HTR-8/SVneo (cell line): ENCODE results near the gene GABARAP.
A peak's percentile ranks its signal among the peaks of the same experiment; 100 is the strongest.

Source experiments
- DNase-seq: peaks from one replicate; pipeline ENCODE4 v3.0.0; 2011; ENCODE audit warnings: low spot score, mixed read lengths; ENCODE audit not compliant: insufficient read length
- FAIRE-seq: peaks from 2 replicates; lab custom pipeline; 2011; peaks lifted over from hg19 to GRCh38; lab: Jason Lieb, UNC

GABARAP gene

DNA sequence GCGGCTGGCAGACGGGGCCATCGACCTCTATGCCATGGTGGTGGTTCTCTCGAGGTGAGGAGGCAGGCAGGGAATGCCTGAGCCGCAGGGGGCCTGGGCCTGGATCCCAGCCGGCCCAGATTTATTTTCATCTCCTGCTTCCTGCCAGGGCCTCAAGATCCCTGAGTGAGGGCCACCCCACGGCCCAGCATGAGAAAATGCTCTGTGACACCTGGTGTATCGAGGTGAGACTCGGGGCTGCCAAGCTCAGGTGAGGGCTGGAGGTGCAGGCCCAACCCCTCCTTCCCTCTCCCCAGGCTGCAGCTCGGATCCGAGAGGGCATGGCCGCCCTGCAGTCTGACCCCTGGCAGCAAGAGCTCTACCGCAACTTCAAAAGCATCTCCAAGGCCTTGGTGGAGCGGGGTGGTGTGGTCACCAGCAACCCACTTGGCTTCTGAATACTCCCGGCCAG, 17.6 kb downstream of the GABARAP start:
- FAIRE-seq, result no peak
- no peak for DNase-seq

DNA sequence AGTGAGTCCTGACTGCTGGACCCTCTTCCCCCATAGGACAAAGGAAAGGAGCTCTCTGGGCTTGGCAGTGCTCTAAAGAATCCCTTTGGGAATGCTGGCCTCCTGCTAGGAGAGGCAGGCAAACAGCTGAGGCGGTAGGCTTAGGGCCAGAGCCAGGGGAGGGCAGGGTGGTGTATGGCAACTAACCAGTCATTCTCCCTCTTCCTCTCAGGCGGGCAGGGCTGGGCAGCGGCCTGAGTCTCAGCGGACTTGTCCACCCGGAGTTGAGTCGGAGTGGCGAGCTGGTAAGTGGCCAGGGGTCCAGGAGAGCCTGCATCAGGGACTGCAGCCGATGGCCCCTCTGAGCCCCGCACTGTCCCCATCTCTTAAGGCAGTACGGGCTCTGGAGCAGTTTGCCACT, 18.1 kb downstream of the GABARAP start:
- FAIRE-seq, result no peak
- DNase-seq, result no peak

DNA sequence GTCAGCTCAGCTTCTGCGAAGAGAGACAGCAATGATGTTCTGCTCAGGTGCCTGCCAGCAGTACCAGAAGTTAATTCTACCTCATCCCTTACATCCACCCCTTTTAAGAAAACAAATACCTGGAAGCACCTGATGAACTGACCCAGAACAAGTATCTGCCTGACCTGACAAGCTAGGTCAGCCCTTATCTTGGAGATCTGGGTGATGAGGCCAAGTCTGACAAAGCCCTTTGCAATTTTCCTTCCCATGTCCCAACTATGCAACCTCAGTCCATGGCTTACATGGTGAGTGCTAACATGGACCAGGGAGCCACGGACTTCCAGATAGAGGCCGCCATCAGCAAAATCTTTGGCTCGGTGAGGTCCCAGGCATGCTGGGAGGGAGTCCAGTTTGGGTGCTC, 18.9 kb downstream of the GABARAP start:
- FAIRE-seq, result no peak

DNA sequence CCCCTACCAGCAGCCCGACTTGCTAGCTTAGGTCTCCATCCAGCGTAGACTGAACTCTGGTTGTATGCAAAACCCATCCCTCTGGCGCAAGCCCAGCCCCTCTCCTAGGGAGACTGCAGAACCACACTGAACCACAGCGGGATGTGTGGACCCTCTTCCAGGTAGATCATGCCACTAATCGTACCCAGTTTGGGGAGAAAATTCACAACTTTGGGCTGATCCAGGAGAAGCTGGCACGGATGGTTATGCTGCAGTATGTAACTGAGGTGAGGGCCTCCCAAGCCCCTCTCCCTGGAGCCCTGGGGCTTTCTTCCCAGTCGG, 19.3 kb downstream of the GABARAP start:
- no peak for FAIRE-seq
- DNase-seq, result no peak

More for the DNA sequence above, 18.9 kb downstream of the GABARAP start:
- DNase-seq, result no peak

DNA sequence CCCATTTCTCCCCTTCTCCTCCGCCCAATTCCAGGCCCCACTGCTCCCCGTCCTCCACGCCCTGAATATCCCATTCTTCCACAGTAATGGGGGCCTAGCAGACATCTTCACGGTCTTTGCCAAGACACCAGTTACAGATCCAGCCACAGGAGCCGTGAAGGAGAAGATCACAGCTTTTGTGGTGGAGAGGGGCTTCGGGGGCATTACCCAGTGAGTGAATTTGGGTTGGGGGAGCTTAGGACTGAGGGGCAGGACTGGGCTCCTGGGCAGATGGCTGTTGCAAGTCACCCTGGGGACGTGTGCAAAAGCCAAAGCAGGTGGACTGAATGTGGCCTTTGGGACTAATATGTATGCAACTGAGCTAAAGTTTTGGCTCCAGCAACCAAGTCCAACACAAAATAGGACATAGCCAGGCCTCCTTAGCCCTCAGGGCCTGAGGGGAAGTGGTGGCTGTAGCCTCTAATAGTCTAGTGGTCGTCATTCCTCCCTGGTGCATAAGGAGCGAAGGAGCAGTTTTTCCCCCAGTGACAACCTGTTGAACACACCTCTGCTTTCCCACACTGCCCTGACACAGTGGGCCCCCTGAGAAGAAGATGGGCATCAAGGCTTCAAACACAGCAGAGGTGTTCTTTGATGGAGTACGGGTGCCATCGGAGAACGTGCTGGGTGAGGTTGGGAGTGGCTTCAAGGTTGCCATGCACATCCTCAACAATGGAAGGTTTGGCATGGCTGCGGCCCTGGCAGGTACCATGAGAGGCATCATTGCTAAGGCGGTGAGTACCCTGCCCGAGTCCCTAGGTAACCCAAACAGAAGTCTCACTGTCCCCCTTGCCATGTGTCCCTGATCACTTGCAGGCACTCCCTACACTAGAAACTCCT, 19.9 kb downstream of the GABARAP start:
- DNase-seq (no peak), FAIRE-seq (no peak)

DNA sequence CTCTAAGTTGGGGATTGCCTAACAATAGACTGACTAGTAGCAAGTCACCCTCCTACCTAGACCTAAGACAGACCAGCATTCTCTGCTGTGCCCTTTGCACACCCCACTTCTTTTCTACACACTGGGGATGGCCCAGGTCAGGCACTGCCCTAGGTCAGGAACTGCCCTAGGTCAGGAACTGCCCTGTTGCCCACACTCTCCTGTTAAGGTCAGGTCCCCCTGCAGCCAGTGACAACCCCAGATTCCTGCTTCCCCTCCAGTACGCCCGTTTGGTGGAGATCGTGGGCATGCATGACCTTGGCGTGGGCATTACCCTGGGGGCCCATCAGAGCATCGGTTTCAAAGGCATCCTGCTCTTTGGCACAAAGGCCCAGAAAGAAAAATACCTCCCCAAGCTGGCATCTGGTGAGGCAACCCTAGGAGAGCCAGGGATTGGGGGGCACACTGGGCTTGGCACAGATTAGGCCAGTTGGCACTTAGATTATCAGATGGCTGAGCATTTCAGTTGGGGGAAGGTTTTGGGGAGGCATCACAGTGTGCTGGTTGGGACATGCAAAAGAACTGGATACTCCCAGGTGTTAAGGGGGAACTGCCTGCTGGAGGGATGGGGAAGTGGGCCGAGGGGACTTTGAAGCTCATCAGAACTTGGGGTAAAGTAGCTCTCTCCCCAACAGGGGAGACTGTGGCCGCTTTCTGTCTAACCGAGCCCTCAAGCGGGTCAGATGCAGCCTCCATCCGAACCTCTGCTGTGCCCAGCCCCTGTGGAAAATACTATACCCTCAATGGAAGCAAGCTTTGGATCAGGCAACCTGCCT, 20.8 kb downstream of the GABARAP start:
- FAIRE-seq (peak; percentile 69), DNase-seq (no peak)

DNA sequence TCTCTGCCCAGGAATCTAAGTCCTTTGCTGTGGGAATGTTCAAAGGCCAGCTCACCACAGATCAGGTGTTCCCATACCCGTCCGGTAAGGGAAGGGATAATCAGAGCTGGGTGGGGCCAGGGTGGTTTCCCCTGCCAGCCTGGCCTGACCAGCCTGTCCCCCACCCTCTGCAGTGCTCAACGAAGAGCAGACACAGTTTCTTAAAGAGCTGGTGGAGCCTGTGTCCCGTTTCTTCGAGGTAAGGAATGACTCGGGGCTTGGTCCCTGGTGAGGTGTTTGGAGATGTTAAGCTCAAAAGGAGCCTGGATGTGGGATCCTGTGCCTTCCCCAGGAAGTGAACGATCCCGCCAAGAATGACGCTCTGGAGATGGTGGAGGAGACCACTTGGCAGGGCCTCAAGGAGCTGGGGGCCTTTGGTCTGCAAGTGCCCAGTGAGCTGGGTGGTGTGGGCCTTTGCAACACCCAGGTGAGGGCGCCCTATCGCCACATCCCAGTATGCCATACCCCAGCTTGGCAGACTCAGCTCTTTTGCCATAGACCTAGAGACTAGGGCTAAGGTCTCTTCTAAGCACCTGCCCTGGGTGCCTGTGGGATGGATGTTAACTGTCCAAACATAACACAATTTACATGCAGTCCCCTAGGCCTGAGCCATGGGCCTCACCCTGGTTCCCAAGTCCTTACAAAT, 21.5 kb downstream of the GABARAP start:
- FAIRE-seq, result no peak

DNA sequence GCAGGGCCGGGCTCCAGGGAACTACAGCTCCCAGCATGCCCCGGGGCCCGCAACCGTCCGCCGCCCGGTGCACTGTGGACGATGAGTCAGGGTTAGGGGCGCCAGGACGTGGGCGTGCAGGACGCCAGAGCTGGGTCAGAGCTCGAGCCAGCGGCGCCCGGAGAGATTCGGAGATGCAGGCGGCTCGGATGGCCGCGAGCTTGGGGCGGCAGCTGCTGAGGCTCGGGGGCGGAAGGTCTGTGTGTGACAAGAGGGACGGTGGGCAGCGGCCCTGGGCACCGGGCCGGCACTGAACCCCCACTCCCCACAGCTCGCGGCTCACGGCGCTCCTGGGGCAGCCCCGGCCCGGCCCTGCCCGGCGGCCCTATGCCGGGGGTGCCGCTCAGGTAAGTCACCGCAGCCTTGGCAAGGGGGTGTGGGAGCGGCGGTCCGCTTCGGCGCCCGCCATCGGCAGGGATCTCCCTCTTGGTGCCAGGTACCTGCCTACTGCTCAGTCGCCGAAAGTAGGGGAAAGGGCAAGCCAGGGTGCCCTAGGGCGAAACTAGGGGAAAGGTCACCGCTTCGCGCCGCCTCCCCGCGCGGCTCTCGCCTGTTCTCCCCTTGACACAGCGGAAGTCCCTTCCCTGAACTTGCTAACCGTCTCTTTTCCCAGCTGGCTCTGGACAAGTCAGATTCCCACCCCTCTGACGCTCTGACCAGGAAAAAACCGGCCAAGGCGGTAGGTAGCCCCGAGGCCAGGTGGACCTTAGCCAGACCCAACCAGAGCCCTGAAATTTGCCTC, 22.2 kb downstream of the GABARAP start, which contains the start of the genes ACADVL and DLG4:
Gene ACADVL, plus strand, starts transcription at position 127 of the 781 bp plus-strand sequence. Its CDS starts 47 bp downstream, at position 174.
Gene DLG4, minus strand, starts transcription at position 25 of the 781 bp plus-strand sequence.
- FAIRE-seq, result peak; percentile 96
- DNase-seq, result peak; percentile 96

More for the DNA sequence above, 21.5 kb downstream of the GABARAP start:
- no peak for DNase-seq

DNA sequence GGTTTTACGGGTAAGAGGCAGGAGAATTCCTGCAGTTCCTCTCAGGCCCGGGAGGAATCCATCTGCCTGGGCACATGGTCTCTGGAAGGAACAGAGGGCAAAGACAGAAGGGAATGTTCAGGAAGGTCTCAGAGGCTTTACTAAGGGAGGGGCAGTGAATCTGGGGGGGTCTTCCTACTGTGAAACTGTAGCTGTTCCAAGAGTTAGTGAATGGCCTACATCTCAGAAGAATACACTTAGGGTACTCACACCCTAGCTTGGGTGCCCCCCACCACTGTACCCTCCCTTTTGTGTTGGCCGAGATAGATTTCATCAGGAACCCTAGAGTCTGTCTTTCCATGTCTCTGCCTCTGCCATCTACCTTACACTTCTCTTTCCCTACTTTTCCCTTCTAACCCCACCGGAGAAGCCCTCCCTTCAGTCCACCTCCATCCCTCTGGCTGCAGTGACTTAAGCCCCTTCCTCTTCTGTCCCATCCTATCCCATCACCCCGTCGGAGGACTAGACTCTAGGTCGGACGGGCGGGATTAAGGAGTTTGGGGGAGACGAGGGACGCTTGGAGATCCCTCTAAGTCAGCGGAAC, 22.9 kb downstream of the GABARAP start:
- FAIRE-seq (no peak), DNase-seq (no peak)

DNA sequence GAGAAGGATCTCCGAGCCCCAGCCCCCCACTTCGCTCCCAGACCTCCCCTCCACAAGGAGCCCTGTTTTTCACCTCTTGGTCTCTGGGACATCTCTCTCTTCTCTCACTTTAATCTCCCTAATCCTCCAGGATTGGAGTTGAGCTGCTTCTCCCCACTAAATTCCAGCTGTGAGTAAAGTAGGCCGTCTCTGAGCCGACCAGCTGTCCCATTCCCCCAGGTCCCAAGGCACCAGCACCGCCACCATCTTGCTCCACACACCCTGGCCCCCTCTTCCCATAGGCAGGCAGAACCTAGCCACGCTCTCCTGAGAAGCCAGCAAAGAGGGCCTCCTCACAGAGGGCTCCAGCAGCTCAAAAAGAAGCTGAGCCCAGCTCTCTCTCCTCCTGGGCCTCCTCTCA, 23.5 kb downstream of the GABARAP start:
- FAIRE-seq (no peak), DNase-seq (no peak)

DNA sequence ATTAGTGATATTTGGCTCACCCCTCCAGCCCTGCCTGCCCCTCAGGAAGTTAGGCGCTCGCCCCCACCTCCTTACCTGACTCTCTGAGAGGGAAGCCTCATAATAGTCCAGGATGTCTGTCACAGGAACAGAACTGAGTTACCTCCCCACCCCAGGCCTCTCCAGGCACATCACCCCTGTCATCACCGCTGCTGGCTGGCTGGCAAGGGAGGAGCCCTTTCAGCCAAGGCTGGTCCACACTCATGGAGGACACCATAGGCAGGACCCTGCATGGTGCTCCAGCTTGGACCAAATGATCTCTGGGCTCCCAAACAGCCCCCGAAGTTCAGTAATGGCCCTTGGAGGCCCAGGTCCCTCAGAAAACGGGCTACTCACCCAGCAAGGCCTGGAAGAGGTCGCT, 24.1 kb downstream of the GABARAP start:
- FAIRE-seq, result no peak
- DNase-seq, result no peak

DNA sequence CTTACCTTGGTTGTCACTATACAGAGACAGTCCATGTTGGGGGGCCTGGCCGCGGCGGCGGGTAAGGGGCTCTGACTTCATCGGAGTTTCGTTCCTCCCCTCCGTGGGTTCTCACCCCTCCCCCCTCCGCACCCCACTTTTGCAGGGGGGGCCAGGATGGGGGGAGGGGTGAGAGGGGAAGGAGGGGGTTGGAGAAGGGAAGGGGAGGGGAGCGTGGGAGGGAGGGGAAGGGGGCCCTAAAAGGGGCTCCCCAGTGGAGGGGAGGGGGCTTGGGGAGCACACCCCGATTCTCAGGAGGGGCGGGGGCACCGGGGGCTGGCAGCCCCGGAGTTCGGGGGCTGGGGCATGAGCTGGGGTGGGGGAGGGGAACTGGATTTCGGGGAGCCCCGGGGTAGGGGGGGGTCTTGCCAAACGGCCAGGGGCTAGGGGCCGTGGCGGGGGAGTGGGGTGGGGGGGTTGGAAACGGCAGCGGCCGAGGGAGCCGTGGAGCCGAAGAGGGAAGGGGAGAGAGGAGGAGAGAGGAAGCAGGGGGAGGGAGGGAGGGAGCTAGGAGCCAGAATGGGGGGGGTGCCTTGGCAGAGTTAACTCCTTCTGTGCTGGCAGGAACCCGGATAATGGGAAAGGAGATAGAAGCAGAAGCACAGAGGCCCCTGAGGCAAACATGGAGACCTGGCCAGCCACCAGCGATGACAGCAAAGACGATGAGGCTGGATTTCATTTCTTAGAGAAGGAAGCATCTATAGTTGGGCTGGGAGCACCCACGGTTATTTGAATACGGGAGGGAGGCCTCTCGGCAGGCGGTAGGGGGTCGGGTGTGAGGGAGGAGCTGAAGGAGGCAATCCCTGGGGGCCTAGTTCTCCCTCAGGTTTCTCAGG, 24.9 kb downstream of the GABARAP start:
- no peak for DNase-seq
- no peak for FAIRE-seq

DNA sequence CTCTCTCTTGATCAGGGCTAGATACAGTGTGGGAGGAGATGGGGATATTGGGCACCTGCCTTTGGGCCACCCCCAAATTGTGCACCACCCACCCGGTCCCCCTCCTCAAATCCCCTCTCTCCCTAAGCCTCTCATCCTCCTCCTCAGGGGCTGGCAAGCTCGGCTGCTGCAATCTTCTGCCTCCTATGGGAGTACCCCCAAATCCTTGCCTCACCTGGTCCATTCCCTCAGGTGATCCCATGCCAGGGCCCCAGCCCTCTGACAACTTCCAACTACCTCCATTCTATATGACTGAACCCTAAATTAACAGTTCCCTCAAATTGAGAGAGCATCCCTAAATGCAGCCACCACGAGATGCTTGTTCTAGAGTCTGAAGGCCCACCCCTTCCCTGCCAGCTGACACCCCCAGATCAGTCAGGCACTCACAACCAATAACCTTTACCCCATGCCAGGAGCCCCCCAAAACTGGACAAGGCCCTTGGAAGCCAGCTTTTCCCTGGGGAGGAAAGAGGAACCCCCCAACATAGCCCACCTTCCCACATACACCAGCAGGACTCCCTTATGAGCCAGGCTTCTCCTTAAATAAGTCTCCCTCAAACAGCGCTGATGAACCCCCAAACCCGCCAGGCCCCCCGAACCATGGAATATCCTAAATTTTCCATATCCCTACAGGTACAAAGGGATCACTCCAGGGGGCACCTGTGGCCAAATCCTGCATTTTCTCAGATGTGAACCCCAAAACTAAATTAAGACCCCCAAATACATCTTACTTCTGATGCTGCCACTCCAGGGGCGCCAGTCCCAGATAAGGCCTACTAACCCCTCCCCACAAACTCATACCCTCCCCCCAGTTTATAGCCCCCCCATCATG, 25.8 kb downstream of the GABARAP start:
- FAIRE-seq (no peak), DNase-seq (no peak)

DNA sequence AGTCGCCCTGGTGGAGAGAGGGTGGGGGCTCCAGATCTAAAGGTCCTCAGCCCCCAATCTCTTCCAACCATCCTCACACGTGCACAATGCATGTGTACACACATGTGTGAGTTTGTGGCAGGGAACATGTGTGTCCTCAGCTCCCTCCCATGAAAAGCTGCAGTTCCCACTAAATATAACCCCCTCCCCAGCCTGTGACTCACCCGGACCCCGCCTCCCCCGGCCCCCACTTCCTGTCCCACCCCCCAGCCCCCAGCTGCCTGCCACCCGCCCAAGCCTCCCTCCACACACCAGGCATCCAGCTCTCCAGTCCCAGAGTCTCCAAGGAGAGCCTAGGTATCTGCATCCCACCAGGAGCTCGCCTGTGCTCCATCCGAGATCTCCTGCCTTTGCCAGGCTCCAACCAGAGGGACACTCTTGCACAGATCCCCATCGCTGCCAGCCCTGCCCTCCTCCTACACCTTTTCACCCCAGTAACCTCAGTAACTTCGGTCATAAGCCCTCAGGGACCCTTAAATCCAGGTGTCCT, 26.5 kb downstream of the GABARAP start:
- DNase-seq, result no peak
- FAIRE-seq, result no peak

DNA sequence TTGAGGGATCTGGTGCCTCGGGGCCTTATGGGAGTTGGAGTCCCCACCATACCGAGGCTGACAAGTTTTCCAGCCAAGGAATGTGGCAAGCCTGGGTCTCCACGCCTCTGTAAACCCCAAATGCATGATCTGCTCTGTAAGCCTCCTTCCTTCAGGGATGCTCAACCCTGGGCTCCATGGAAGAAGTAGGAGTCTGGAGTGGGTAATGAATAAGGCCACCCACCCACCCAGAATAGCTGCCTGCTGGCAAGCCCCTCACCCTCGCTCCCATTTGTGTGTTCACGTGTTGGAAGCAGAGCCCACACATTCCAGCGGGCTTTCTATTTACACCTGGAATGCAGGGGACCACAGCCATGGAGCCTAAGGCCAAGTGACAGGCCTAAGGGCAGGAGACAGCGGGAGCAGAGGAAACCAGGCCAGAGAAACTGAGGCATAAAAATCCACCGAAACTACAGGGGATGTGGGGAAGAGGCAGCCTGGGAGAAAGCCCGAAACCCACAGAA, 27.1 kb downstream of the GABARAP start:
- no peak for DNase-seq
- FAIRE-seq, result no peak

DNA sequence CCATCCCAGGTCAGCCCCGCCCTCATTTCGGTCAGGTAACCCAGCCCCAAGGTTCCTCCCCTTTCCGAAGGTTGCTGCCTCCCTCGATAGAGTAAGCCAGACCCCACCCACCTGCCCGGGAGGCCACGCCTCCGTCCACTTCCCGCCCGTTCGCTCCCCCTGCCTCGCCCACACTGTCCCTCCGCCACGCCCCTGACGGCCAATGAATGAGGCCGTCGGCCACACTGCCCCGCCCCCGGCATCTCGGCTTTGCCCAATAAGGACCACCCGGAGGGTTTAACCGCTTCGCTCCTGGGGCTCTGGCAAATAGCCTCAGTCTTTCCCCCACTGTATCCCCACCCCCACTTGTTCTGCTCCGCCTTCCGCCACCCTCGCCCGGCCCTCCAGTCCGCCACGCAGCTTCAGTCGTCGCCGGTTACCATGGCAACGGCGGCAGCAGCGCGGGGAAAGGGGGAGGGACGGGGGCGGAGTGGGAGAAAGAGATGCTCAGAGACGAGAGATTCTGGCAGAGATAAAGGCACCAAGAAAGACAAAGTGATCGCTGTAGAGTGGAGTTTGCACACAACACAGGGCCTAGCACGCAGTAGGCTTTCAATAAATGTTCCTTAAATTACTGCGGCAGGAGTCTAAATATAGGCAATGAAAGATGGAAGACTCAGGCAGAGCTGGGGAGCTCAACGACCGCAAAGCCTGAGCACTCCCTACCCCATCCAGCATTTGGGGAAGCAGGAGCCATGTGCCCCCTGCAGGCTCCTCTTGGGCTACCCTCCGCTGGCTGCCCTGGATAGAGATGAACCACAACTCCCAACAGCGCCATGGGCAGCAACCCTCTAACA, 27.7 kb downstream of the GABARAP start:
- DNase-seq (peak; percentile 96), FAIRE-seq (peak; percentile 99)
